WTC11 (cell line): ENCODE measurements around the gene GAL3ST3. TPM values are rescaled to one million over a fixed set of nuclear protein-coding genes. Genes with fewer than 3 reads are reported as not detected.

ENCODE experiments used
- ATAC-seq: fragments of 200-7000 bp; cut with Tn5 transposase; 2 replicates; pipeline ENCODE4 v1.10.0; 2021; ENCODE audit warnings: mild to moderate bottlenecking, moderate library complexity
- CTCF ChIA-PET: fragments of 300-600 bp; sonication (Branson Sonifier 250); formaldehyde crosslinking; loops from one replicate; lab custom pipeline; 2021; ENCODE audit warnings: antibody characterized with exemption; lab: Charles Lee
- POLR2A ChIA-PET: fragments of 350-600 bp; sonication (Branson Sonifier 250); formaldehyde crosslinking; loops from one replicate; lab custom pipeline; 2021; ENCODE audit warnings: antibody characterized with exemption; lab: Charles Lee
- DNase-seq: peaks from one replicate; pipeline ENCODE4 v3.0.0; 2021; ENCODE audit warnings: low spot score
- H3K27ac Mint-ChIP-seq: 2 replicates; pipeline ENCODE4 v1.8.0; 2021; ENCODE audit warnings: mixed read lengths
- H3K27me3 Mint-ChIP-seq: 2 replicates; pipeline ENCODE4 v1.8.0; 2021; ENCODE audit warnings: low read depth, mild to moderate bottlenecking, moderate library complexity, mixed read lengths
- H3K36me3 Mint-ChIP-seq: 2 replicates; pipeline ENCODE4 v1.8.0; 2021; ENCODE audit warnings: mixed read lengths
- H3K4me1 Mint-ChIP-seq: 2 replicates; pipeline ENCODE4 v1.8.0; 2022; ENCODE audit warnings: mixed read lengths
- H3K4me3 Mint-ChIP-seq: 2 replicates; pipeline ENCODE4 v1.8.0; 2021; ENCODE audit warnings: mild to moderate bottlenecking, moderate library complexity, mixed read lengths
- H3K9me3 Mint-ChIP-seq: 2 replicates; pipeline ENCODE4 v1.8.0; 2021; ENCODE audit warnings: mixed read lengths
- CBFB ChIP-seq: sonication (generic); formaldehyde crosslinking; IDR thresholded peaks from 2 replicates; pipeline ENCODE4 v1.8.1; 2022; ENCODE audit warnings: mild to moderate bottlenecking, low read depth, missing genetic modification reagents
- ETV6 ChIP-seq: sonication (generic); formaldehyde crosslinking; IDR thresholded peaks from 2 replicates; pipeline ENCODE4 v1.8.1; 2022; ENCODE audit warnings: mild to moderate bottlenecking, missing genetic modification reagents
- FOXJ3 ChIP-seq: sonication (generic); formaldehyde crosslinking; IDR thresholded peaks from 2 replicates; pipeline ENCODE4 v1.9.0; 2021; ENCODE audit warnings: missing genetic modification reagents, mild to moderate bottlenecking, borderline replicate concordance
- IRF2 ChIP-seq: sonication (generic); formaldehyde crosslinking; IDR thresholded peaks from 2 replicates; pipeline ENCODE4 v1.8.0; 2022; ENCODE audit warnings: low read depth, missing genetic modification reagents, borderline replicate concordance
- JAZF1 ChIP-seq: fragments of 250-450 bp; sonication (Bioruptor Pico); IDR thresholded peaks from 2 replicates; pipeline ENCODE4 v1.9.0; 2021; ENCODE audit warnings: moderate library complexity, mild to moderate bottlenecking, inconsistent platforms
- KAT7 ChIP-seq: sonication (generic); formaldehyde crosslinking; IDR thresholded peaks from 2 replicates; pipeline ENCODE4 v1.8.1; 2023; ENCODE audit warnings: missing genetic modification reagents, mild to moderate bottlenecking, borderline replicate concordance
- NFYB ChIP-seq: sonication (generic); formaldehyde crosslinking; conservative IDR thresholded peaks from 2 replicates; pipeline ENCODE4 v1.8.0; 2022; ENCODE audit warnings: low read depth, missing genetic modification reagents
- RELA ChIP-seq: sonication (generic); formaldehyde crosslinking; IDR thresholded peaks from 2 replicates; pipeline ENCODE4 v1.8.1; 2022; ENCODE audit warnings: missing genetic modification reagents, mild to moderate bottlenecking, borderline replicate concordance
- TCF7 ChIP-seq: sonication (generic); formaldehyde crosslinking; IDR thresholded peaks from 2 replicates; pipeline ENCODE4 v1.8.0; 2022; ENCODE audit warnings: mild to moderate bottlenecking, low read depth, missing genetic modification reagents, moderate library complexity
- TP53 ChIP-seq: sonication (generic); formaldehyde crosslinking; IDR thresholded peaks from 2 replicates; pipeline ENCODE4 v1.8.1; 2023; ENCODE audit warnings: mild to moderate bottlenecking, missing genetic modification reagents
- ZNF416 ChIP-seq: fragments of 250-450 bp; sonication (Bioruptor Pico); IDR thresholded peaks from 2 replicates; pipeline ENCODE4 v1.9.0; 2021; ENCODE audit warnings: mild to moderate bottlenecking, inconsistent platforms
- total RNA-seq: library from RNA; stranded (reverse); gene quantifications from 3 replicates; pipeline ENCODE4 v1.2.3, GENCODE V29; 2021
- TF ChIP-seq, protein P1 (sequence below): sonication (generic); formaldehyde crosslinking; IDR thresholded peaks from 2 replicates; pipeline ENCODE4 v1.8.0; 2022; ENCODE audit warnings: mild to moderate bottlenecking, missing genetic modification reagents
- TF ChIP-seq, protein P2 (sequence below): sonication (generic); formaldehyde crosslinking; IDR thresholded peaks from 2 replicates; pipeline ENCODE4 v1.8.1; 2023; ENCODE audit warnings: mild to moderate bottlenecking, missing genetic modification reagents, moderate library complexity
- TF ChIP-seq, protein P3 (sequence below): sonication (generic); formaldehyde crosslinking; IDR thresholded peaks from 2 replicates; pipeline ENCODE4 v1.8.0; 2022; ENCODE audit warnings: mild to moderate bottlenecking, missing genetic modification reagents
- TF ChIP-seq, protein P4 (sequence below): sonication (generic); formaldehyde crosslinking; IDR thresholded peaks from 2 replicates; pipeline ENCODE4 v1.8.0; 2022; ENCODE audit warnings: missing genetic modification reagents
- TF ChIP-seq, protein P5 (sequence below): fragments of 250-450 bp; sonication (Bioruptor Pico); IDR thresholded peaks from 2 replicates; pipeline ENCODE4 v1.9.0; 2021; ENCODE audit warnings: moderate library complexity, mild to moderate bottlenecking, inconsistent platforms, borderline replicate concordance
- TF ChIP-seq, protein P6 (sequence below): sonication (generic); formaldehyde crosslinking; IDR thresholded peaks from 2 replicates; pipeline ENCODE4 v1.8.1; 2023; ENCODE audit warnings: mild to moderate bottlenecking, moderate library complexity, missing genetic modification reagents
- TF ChIP-seq, protein P7 (sequence below): sonication (generic); formaldehyde crosslinking; IDR thresholded peaks from 2 replicates; pipeline ENCODE4 v1.8.1; 2023; ENCODE audit warnings: mild to moderate bottlenecking, missing genetic modification reagents, borderline replicate concordance

The GAL3ST3 gene
- total RNA-seq, 1 experiment from 2014 or later = 21.3 TPM

DNA sequence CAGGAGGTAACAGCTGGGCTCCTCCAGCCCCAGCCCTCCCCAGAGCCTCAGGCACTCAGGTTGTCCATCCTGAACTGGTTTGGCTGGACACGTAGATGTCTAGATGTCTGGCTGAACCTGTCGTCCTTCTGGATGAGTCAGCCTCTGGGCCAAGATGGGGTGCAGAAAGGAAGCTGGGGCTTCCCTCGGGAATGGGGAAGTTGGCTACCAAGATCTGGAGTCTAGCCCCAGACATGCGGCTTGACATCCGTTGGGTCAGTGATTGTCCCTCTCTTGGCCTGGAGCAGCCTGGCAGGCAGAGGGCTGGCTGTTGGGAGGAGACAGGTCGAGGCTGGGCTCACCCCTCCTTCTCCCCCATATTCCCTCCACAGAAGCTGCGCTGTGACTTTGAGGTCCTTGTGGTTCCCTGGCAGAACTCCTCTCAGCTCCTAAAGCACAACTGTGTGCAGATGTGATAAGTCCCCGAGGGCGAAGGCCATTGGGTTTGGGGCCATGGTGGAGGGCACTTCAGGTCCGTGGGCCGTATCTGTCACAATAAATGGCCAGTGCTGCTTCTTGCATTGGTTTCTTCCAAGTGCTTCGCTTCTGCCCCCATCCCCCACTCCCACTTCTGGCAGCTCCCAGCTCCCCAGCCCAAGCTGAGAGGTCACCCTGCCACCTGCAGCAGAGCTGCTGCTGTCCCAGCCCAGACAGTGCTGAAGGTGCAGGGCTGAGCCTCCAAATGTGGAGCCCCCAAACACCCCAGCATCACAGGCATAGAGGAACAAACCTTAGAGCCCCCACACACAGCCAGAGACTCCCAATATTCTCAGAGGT lies 35.8 kb downstream of the GAL3ST3 start:
- H3K27ac Mint-ChIP-seq = no peak overlapping the region
- no peaks in the 10 kb centered on the region for H3K4me1 Mint-ChIP-seq
- H3K4me3 Mint-ChIP-seq = no peak overlapping the region
- ChIA-PET CTCF (interaction anchor here (0.6 to 3.5 kb wide), 7 partner anchors 9 to 154 kb away, joined by 3 to 42 read pairs (median 7); partner anchors contain the start of gene FIBP), POLR2A (interaction anchor here (0.6 kb wide), 1 partner anchor 124 kb away, joined by 8 read pairs; no protein-coding TSS in a partner anchor)
- TF ChIP-seq TP53 (no peak), ETV6 (no peak), CBFB (no peak), RELA (CRISPR knock-in tag) (no peak), JAZF1 (CRISPR knock-in tag) (no peak), TCF7 (CRISPR knock-in tag) (no peak), FOXJ3 (CRISPR knock-in tag) (no peak), KAT7 (CRISPR knock-in tag) (no peak), ZNF416 (CRISPR knock-in tag) (no peak), NFYB (CRISPR knock-in tag) (no peak), IRF2 (CRISPR knock-in tag) (no peak)
- TF ChIP-seq, protein P1, sequence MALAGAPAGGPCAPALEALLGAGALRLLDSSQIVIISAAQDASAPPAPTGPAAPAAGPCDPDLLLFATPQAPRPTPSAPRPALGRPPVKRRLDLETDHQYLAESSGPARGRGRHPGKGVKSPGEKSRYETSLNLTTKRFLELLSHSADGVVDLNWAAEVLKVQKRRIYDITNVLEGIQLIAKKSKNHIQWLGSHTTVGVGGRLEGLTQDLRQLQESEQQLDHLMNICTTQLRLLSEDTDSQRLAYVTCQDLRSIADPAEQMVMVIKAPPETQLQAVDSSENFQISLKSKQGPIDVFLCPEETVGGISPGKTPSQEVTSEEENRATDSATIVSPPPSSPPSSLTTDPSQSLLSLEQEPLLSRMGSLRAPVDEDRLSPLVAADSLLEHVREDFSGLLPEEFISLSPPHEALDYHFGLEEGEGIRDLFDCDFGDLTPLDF (CRISPR knock-in tag) = no peak
- TF ChIP-seq, protein P2, sequence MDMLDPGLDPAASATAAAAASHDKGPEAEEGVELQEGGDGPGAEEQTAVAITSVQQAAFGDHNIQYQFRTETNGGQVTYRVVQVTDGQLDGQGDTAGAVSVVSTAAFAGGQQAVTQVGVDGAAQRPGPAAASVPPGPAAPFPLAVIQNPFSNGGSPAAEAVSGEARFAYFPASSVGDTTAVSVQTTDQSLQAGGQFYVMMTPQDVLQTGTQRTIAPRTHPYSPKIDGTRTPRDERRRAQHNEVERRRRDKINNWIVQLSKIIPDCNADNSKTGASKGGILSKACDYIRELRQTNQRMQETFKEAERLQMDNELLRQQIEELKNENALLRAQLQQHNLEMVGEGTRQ (CRISPR knock-in tag) = no peak
- TF ChIP-seq, protein P3, sequence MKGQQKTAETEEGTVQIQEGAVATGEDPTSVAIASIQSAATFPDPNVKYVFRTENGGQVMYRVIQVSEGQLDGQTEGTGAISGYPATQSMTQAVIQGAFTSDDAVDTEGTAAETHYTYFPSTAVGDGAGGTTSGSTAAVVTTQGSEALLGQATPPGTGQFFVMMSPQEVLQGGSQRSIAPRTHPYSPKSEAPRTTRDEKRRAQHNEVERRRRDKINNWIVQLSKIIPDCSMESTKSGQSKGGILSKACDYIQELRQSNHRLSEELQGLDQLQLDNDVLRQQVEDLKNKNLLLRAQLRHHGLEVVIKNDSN (CRISPR knock-in tag) = no peak
- TF ChIP-seq, protein P4, sequence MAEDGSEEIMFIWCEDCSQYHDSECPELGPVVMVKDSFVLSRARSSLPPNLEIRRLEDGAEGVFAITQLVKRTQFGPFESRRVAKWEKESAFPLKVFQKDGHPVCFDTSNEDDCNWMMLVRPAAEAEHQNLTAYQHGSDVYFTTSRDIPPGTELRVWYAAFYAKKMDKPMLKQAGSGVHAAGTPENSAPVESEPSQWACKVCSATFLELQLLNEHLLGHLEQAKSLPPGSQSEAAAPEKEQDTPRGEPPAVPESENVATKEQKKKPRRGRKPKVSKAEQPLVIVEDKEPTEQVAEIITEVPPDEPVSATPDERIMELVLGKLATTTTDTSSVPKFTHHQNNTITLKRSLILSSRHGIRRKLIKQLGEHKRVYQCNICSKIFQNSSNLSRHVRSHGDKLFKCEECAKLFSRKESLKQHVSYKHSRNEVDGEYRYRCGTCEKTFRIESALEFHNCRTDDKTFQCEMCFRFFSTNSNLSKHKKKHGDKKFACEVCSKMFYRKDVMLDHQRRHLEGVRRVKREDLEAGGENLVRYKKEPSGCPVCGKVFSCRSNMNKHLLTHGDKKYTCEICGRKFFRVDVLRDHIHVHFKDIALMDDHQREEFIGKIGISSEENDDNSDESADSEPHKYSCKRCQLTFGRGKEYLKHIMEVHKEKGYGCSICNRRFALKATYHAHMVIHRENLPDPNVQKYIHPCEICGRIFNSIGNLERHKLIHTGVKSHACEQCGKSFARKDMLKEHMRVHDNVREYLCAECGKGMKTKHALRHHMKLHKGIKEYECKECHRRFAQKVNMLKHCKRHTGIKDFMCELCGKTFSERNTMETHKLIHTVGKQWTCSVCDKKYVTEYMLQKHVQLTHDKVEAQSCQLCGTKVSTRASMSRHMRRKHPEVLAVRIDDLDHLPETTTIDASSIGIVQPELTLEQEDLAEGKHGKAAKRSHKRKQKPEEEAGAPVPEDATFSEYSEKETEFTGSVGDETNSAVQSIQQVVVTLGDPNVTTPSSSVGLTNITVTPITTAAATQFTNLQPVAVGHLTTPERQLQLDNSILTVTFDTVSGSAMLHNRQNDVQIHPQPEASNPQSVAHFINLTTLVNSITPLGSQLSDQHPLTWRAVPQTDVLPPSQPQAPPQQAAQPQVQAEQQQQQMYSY (CRISPR knock-in tag) = no peak
- TF ChIP-seq, protein P5, sequence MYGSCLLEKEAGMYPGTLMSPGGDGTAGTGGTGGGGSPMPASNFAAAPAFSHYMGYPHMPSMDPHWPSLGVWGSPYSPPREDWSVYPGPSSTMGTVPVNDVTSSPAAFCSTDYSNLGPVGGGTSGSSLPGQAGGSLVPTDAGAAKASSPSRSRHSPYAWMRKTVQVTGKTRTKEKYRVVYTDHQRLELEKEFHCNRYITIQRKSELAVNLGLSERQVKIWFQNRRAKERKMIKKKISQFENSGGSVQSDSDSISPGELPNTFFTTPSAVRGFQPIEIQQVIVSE (CRISPR knock-in tag) = no peak
- TF ChIP-seq, protein P6, sequence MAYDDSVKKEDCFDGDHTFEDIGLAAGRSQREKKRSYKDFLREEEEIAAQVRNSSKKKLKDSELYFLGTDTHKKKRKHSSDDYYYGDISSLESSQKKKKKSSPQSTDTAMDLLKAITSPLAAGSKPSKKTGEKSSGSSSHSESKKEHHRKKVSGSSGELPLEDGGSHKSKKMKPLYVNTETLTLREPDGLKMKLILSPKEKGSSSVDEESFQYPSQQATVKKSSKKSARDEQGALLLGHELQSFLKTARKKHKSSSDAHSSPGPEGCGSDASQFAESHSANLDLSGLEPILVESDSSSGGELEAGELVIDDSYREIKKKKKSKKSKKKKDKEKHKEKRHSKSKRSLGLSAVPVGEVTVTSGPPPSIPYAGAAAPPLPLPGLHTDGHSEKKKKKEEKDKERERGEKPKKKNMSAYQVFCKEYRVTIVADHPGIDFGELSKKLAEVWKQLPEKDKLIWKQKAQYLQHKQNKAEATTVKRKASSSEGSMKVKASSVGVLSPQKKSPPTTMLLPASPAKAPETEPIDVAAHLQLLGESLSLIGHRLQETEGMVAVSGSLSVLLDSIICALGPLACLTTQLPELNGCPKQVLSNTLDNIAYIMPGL (CRISPR knock-in tag) = no peak
- TF ChIP-seq, protein P7, sequence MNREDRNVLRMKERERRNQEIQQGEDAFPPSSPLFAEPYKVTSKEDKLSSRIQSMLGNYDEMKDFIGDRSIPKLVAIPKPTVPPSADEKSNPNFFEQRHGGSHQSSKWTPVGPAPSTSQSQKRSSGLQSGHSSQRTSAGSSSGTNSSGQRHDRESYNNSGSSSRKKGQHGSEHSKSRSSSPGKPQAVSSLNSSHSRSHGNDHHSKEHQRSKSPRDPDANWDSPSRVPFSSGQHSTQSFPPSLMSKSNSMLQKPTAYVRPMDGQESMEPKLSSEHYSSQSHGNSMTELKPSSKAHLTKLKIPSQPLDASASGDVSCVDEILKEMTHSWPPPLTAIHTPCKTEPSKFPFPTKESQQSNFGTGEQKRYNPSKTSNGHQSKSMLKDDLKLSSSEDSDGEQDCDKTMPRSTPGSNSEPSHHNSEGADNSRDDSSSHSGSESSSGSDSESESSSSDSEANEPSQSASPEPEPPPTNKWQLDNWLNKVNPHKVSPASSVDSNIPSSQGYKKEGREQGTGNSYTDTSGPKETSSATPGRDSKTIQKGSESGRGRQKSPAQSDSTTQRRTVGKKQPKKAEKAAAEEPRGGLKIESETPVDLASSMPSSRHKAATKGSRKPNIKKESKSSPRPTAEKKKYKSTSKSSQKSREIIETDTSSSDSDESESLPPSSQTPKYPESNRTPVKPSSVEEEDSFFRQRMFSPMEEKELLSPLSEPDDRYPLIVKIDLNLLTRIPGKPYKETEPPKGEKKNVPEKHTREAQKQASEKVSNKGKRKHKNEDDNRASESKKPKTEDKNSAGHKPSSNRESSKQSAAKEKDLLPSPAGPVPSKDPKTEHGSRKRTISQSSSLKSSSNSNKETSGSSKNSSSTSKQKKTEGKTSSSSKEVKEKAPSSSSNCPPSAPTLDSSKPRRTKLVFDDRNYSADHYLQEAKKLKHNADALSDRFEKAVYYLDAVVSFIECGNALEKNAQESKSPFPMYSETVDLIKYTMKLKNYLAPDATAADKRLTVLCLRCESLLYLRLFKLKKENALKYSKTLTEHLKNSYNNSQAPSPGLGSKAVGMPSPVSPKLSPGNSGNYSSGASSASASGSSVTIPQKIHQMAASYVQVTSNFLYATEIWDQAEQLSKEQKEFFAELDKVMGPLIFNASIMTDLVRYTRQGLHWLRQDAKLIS (CRISPR knock-in tag) = no peak
- H3K27me3 Mint-ChIP-seq = peaks cover 22% of the 10 kb centered on the region
- H3K9me3 Mint-ChIP-seq = no peaks in the 10 kb centered on the region
- H3K36me3 Mint-ChIP-seq = no peaks in the 10 kb centered on the region
- ATAC-seq (no peak), DNase-seq (no peak)
